H1 (cell line): Measurements from ENCODE around the gene NLRP6. TPM values are rescaled to one million over a fixed set of nuclear protein-coding genes. Genes with fewer than 3 reads are reported as not detected.

ENCODE experiments used
- TBP ChIP-seq: IDR thresholded peaks from 2 replicates; pipeline ENCODE4 v1.6.1; 2011; ENCODE audit warnings: low read depth, low read length, improper control_type of control experiment
- polyA plus RNA-seq, 7 experiments: library from polyadenylated mRNA; depleted of rRNA in 3 of 7; stranded (reverse) in 5 of 7; unstranded in 2 of 7; fragments of >200 nt in 5 of 7; fragments of 200-250 nt in 2 of 7; gene quantifications; 1 replicate in 5 of 7; 2 replicates in 1 of 7; 4 replicates in 1 of 7; pipeline versions ENCODE4 v1.2.1 to v1.2.3, GENCODE V29; 2011 to 2013; ENCODE audit warnings: missing spikeins in 2 of 7, mixed read lengths in 2 of 7
- total RNA-seq: library from RNA; stranded (reverse); fragmentation: NEBNext Ultra II Directional; extraction: Animal tissue kit (Norgen Biotek cat#: 25700); gene quantifications from 2 replicates; pipeline ENCODE4 v1.2.1, GENCODE V29; 2021

The NLRP6 gene
- total and polyA plus RNA-seq, 2 of the 8 experiments (the other 6 are each of a cell fraction or from before 2014, with no cell fraction given), result not detected

- no peak for TF ChIP-seq TBP
Observed at GRCh38 chr11:279966-280705, 1.9 kb downstream of the NLRP6 start (continued).
